A673 (cell line): ENCODE results near the gene JARID2. TPM values are rescaled to one million over a fixed set of nuclear protein-coding genes. Genes with fewer than 3 reads are reported as not detected.
"Not testable (repeated sequence)": the region's sequence is repeated elsewhere in the genome, so short reads cannot be mapped to it uniquely, and the experiment has no call there.

Experiments
- BruUV-seq: library from RNA; stranded (reverse); fragments of 400-500 nt; replicated peaks from 2 replicates; lab custom pipeline; 2021; lab: Mats Ljungman, UMichigan
- CTCF ChIA-PET: fragments of 300-600 bp; sonication (Branson Sonifier 250); formaldehyde crosslinking; loops from one replicate; lab custom pipeline; 2022; ENCODE audit warnings: antibody characterized with exemption; lab: Charles Lee
- POLR2A ChIA-PET: fragments of 300-600 bp; sonication (Branson Sonifier 250); formaldehyde crosslinking; loops from one replicate; lab custom pipeline; 2022; ENCODE audit warnings: antibody characterized with exemption; ENCODE audit not compliant: low non-redundant PET; lab: Charles Lee
- DNase-seq: peaks from one replicate; pipeline ENCODE4 v3.0.0-alpha.2; 2015; ENCODE audit warnings: low spot score
- H3K27ac ChIP-seq: fragments of 200-600 bp; sonication (generic); 2 replicates; pipeline ENCODE4 v1.5.1; 2016; ENCODE audit warnings: mixed run types, low read depth, mild to moderate bottlenecking, mixed read lengths, antibody characterized with exemption, low read length; ENCODE audit not compliant: poor library complexity, severe bottlenecking
- H3K27me3 ChIP-seq: fragments of 200-600 bp; sonication (generic); replicated peaks from 2 replicates; pipeline ENCODE4 v1.6.1; 2017; ENCODE audit warnings: mixed run types, low read depth, mild to moderate bottlenecking, mixed read lengths, antibody characterized with exemption, low read length; ENCODE audit not compliant: insufficient read depth, poor library complexity
- H3K36me3 ChIP-seq: fragments of 200-600 bp; sonication (generic); 2 replicates; pipeline ENCODE4 v1.6.1; 2016; ENCODE audit warnings: mixed run types, mild to moderate bottlenecking, mixed read lengths, antibody characterized with exemption, low read length; ENCODE audit not compliant: insufficient read depth, poor library complexity, severe bottlenecking
- H3K4me1 ChIP-seq: fragments of 200-600 bp; sonication (generic); 2 replicates; pipeline ENCODE4 v1.6.1; 2017; ENCODE audit warnings: mixed run types, mild to moderate bottlenecking, mixed read lengths, antibody characterized with exemption, low read length; ENCODE audit not compliant: insufficient read depth, poor library complexity, severe bottlenecking
- H3K4me3 ChIP-seq: fragments of 200-600 bp; sonication (generic); 2 replicates; pipeline ENCODE4 v1.5.1; 2016; ENCODE audit warnings: low read depth, mixed run types, mild to moderate bottlenecking, mixed read lengths, low read length; ENCODE audit not compliant: poor library complexity, severe bottlenecking
- H3K9me3 ChIP-seq: fragments of 200-600 bp; sonication (generic); 2 replicates; pipeline ENCODE4 v1.6.1; 2016; ENCODE audit warnings: mixed run types, low read depth, mild to moderate bottlenecking, mixed read lengths, antibody characterized with exemption, low read length; ENCODE audit not compliant: poor library complexity, severe bottlenecking
- CTCF ChIP-seq: fragments of 300-800, 200-600 bp; sonication (generic); conservative IDR thresholded peaks from 2 replicates; pipeline ENCODE4 v1.5.1; 2017; ENCODE audit warnings: low read depth, mild to moderate bottlenecking, antibody characterized with exemption, low read length, moderate library complexity, mixed read lengths
- EZH2 ChIP-seq: fragments of 200-600 bp; sonication (generic); IDR thresholded peaks from 2 replicates; pipeline ENCODE4 v1.6.1; 2017; ENCODE audit warnings: borderline replicate concordance, low read depth, mild to moderate bottlenecking, mixed read lengths, antibody characterized with exemption, low read length; ENCODE audit not compliant: poor library complexity, severe bottlenecking
- intact Hi-C: fragments of 100-400 bp; cut with micrococcal nuclease; formaldehyde crosslinking; loops from one replicate; pipeline ENCODE4 v1.10.0; 2022; ENCODE audit not compliant: unreplicated experiment
- total RNA-seq: library from RNA; stranded (reverse); gene quantifications from 2 replicates; pipeline ENCODE4 v1.2.3, GENCODE V29; 2021

JARID2 gene
- total RNA-seq, 1 experiment from 2014 or later, result 29.4 TPM

GRCh38 chr6:15413466-15414234, 167.8 kb downstream of the JARID2 start:
- TF ChIP-seq EZH2 (no peak), CTCF (no peak)
- intact Hi-C loops, result no loop called here
- H3K4me3 ChIP-seq, result no peak overlapping the region
- H3K4me1 ChIP-seq, result peaks cover 13% of the 10 kb centered on the region
- H3K27me3 ChIP-seq, result no peaks in the 10 kb centered on the region
- POLR2A ChIA-PET, result interaction anchor here (0.5 kb wide), 2 partner anchors 34 to 539 kb away, joined by 3 to 12 read pairs; no protein-coding TSS in a partner anchor
- no peak overlapping the region for H3K27ac ChIP-seq
- peak; percentile 25 for DNase-seq
- H3K36me3 ChIP-seq, result no peaks in the 10 kb centered on the region
- no peaks in the 10 kb centered on the region for H3K9me3 ChIP-seq
- CTCF ChIA-PET, result no interaction called here
- no TSS peak for BruUV-seq

- no peak for DNase-seq
- CTCF ChIA-PET, result no interaction called here
- peaks cover 4% of the 10 kb centered on the region for H3K9me3 ChIP-seq
- BruUV-seq, result no TSS peak
- POLR2A ChIA-PET, result no interaction called here
- TF ChIP-seq EZH2 (no peak), CTCF (no peak)
- peaks cover 13% of the 10 kb centered on the region for H3K4me1 ChIP-seq
- H3K4me3 ChIP-seq, result no peak overlapping the region
- intact Hi-C loops, result no loop called here
- no peak overlapping the region for H3K27ac ChIP-seq
- no peaks in the 10 kb centered on the region for H3K27me3 ChIP-seq
- H3K36me3 ChIP-seq, result no peaks in the 10 kb centered on the region
Measured at GRCh38 chr6:15414235-15414612, 168.4 kb downstream of the JARID2 start.

DNA sequence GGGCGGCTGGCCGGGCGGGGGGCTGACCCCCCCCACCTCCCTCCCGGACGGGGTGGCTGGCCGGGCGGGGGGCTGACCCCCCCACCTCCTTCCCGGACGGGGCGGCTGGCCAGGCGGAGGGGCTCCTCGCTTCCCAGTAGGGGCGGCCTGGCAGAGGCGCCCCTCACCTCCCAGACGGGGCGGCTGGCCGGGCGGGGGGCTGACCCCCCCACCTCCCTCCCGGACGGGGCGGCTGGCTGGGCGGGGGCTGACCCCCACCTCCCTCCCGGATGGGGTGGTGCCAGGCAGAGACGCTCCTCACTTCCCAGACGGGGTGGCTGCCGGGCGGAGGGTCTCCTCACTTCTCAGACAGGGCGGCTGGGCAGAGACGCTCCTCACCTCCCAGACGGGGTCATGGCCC, 169.8 kb downstream of the JARID2 start:
- CTCF ChIA-PET, H3K27me3 ChIP-seq, DNase-seq, H3K4me3 ChIP-seq, intact Hi-C loops, H3K27ac ChIP-seq, POLR2A ChIA-PET, H3K36me3 ChIP-seq, BruUV-seq: not testable (repeated sequence)
- Histone ChIP-seq H3K9me3 (peaks cover 11% of the 10 kb centered on the region), H3K4me1 (peaks cover 13% of the 10 kb centered on the region)
